GM12892 (cell line): ENCODE measurements around the gene EYS.
A peak's percentile ranks its signal among the peaks of the same experiment; 100 is the strongest.
"Not testable (repeated sequence)": the region's sequence is repeated elsewhere in the genome, so short reads cannot be mapped to it uniquely, and the experiment has no call there.

Experiments used
- DNase-seq: peaks from one replicate; pipeline ENCODE4 v3.0.0; 2011; ENCODE audit not compliant: insufficient read length
- FAIRE-seq: peaks from 2 replicates; lab custom pipeline; 2011; peaks lifted over from hg19 to GRCh38; lab: Jason Lieb, UNC
- POLR2A ChIP-seq: IDR thresholded peaks from 2 replicates; pipeline ENCODE4 v1.6.1; 2011; ENCODE audit warnings: low read depth, low read length, control low read depth
- POLR2AphosphoS5 ChIP-seq: IDR thresholded peaks from 2 replicates; pipeline ENCODE4 v1.6.1; 2011; ENCODE audit warnings: low read depth, low read length, control low read depth
- TAF1 ChIP-seq: IDR thresholded peaks from 2 replicates; pipeline ENCODE4 v1.6.1; 2011; ENCODE audit warnings: low read depth, mild to moderate bottlenecking, control low read depth, low read length, borderline replicate concordance

Gene EYS

DNA sequence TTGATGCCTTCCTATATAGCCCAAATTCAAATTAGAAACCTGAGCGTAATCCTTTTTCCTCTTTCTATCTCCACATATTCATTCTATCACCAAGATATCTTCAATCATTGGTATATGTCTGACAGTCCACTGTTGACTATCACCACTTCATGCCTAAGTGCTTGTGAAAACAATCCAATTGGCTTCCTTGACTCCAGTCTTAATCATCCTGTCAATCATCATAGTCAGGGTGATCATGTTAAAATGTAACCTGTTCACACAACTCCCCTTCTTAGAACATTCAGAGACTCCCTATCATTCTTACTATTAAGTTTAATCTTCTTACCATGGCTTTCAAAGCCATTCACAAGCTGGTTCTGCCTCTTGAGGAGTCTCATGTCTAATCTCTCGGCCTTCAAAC, 1454.8 kb downstream of the EYS start:
- no peak for FAIRE-seq

DNA sequence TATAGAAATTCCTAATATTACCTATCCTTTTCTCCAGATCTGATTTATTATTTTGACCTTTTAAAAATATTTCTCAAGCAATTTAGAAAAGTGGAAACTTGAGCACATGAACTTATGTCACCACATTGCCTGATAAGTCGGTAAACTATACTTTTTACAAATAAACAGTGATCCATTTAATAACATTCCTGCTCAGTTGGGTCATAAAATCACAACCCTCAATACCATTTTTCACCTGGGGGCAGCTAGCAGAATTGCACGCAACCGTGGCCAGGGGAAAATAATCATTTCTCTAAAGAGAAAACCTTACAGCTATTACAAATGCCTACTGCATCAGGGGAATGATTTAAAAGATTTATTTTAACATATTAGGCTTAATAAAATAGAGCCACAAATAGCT, 1456.9 kb downstream of the EYS start:
- TF ChIP-seq POLR2AphosphoS5 = no peak
- no peak for TF ChIP-seq POLR2A
- no peak for TF ChIP-seq TAF1
- DNase-seq (no peak), FAIRE-seq (no peak)

More for the DNA sequence above, 1454.8 kb downstream of the EYS start:
- no peak for DNase-seq
- TF ChIP-seq POLR2A (no peak), POLR2AphosphoS5 (no peak), TAF1 (no peak)

DNA sequence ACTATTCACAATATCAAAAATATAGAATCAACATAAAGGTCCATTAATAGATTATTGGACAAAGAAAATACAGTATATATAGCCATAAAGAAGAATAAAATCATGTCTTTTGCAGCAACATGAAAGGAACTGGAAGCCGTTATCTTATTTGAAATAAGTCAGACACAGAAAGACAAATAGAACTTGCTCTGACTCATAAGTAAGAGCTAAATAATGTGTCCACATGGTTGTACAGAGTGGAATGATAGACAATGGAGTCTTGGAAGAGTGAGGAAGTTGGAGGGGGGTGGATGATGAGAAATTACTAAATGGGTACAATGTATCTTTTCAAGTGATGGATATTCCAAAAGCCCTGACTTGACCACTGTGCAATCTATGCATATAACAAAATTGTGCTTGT, 1457.9 kb downstream of the EYS start:
- TF ChIP-seq POLR2AphosphoS5 = no peak
- TF ChIP-seq POLR2A = no peak
- TF ChIP-seq TAF1 = no peak
- DNase-seq (no peak), FAIRE-seq (no peak)

DNA sequence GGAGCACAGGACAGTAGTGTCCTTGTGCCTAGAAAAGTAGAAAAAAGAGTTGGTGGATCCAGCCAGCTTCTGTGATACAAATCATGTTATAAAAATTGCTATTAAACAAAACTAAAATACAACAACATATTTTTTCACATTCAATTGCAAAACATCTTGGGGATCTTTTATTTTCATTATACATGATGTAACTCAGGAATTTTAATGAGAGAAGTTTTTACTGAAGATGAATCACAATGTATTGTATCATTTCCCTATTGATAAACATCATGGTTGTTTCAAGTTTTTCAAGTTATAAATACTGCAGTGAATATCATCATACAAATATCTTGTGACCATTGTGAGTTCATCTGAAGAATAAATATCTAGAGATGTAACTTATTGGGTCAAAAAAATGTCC, 1463.4 kb downstream of the EYS start:
- DNase-seq (no peak), FAIRE-seq (no peak)
- no peak for TF ChIP-seq POLR2AphosphoS5
- no peak for TF ChIP-seq POLR2A
- no peak for TF ChIP-seq TAF1

DNA sequence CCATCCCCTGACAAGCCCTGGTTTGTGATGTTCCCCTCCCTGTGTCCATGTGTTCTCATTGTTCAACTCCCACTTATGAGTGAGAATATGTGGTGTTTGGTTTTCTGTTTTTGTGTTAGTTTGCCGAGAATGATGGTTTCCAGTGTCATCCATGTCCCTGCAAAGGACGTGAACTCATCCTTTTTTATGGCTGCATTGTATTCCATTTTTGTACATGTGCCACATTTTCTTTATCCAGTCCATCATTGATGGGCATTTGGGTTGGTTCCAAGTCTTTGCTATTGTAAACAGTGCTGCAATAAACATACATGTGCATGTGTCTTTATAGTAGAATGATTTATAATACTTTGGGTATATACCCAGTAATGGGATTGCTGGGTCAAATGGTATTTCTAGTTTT, 1468.1 kb downstream of the EYS start:
- not testable (repeated sequence) for FAIRE-seq

GRCh38 chr6:64238071-64238470, 1469.0 kb downstream of the EYS start:
- DNase-seq (no peak), FAIRE-seq (no peak)
- TF ChIP-seq POLR2AphosphoS5 (no peak), TAF1 (no peak), POLR2A (no peak)

More for the DNA sequence above, 1468.1 kb downstream of the EYS start:
- DNase-seq = not testable (repeated sequence)

DNA sequence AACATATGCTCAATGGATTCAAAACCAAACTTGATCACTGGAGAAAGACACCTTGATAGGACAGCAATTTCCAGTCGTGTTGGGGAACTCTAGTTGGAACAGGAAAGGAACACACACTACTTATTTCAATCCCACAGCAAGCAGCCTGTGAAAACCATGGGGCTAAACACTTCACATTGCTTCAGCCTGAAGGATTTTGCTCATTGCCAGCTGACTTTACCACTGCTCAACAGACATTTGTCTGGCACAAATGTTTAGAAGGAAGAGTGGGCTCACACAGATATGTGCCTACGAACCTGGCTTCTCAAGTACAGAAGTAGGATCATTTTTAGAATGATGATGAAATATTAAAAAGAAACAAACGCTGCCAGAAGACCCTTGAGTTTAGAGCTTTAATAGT, 1473.3 kb downstream of the EYS start:
- no peak for FAIRE-seq
- DNase-seq = no peak
- TF ChIP-seq POLR2A = no peak
- TF ChIP-seq TAF1 = no peak

DNA sequence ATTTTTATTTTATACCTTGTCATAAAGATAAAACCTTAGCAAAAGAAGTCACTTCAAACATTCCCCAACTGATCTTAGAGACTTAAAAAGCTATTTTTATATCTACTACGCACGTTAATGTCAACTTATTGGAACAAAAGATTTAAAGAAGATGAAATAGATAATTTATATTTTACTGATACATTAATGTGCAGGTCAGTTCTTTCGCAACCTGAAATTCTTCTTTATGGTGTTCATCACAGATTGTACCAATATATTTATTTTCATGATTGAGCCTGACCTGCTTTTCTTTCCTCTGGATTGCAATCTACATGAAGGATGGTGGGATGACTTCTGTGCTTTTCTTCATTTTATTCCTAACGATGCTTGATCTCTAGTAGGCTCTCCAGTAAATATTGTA, 1475.1 kb downstream of the EYS start:
- no peak for DNase-seq
- TF ChIP-seq POLR2A = no peak
- no peak for TF ChIP-seq TAF1
- no peak for TF ChIP-seq POLR2AphosphoS5
- FAIRE-seq = no peak

GRCh38 chr6:64230530-64230929, 1476.5 kb downstream of the EYS start:
- TF ChIP-seq TAF1 (no peak), POLR2A (no peak), POLR2AphosphoS5 (no peak)
- DNase-seq (no peak), FAIRE-seq (no peak)

DNA sequence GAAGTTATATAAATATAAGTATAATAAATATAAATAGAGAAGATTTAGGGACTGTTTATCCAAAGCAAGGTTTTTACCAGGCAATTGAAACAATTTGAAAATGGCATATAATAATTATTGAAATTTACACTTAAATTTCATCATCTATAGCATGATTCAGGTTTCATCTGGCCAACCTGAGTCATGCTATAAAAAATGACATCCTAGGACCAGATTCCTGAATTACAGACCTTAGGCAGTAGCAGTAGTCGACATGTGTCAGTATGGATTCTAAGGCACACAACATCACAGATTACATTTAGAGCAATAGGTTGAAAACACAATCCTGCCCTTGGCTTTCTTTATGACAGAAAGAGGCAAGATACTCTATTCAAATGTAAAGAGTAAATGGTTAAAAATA, 1479.2 kb downstream of the EYS start:
- FAIRE-seq (no peak), DNase-seq (no peak)
- TF ChIP-seq TAF1 = no peak
- no peak for TF ChIP-seq POLR2A
- TF ChIP-seq POLR2AphosphoS5 = no peak

GRCh38 chr6:64225503-64225902, 1481.5 kb downstream of the EYS start:
- TF ChIP-seq TAF1 (no peak), POLR2AphosphoS5 (no peak), POLR2A (no peak)
- DNase-seq (no peak), FAIRE-seq (peak; percentile 66)

DNA sequence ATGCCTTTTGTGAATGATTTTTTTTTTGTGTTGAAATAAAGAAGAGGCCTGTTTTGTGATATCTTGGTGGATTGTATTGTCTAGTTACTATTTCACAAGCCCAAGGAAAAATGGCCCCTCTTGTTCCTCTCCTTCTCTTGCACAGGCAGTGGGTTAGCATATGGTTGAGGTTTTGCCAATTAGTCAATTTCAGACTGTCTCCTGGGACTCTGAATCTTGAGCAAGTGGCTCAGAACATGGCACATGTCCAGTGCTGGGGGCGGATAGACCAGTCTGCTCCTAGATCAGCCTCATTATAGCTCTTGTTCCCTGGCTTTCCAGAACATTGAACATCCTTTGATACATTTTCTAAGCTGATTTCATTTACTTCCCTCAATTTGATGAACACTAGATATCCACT, 1482.2 kb downstream of the EYS start:
- DNase-seq = no peak
- TF ChIP-seq TAF1 (no peak), POLR2A (no peak), POLR2AphosphoS5 (no peak)
- no peak for FAIRE-seq

DNA sequence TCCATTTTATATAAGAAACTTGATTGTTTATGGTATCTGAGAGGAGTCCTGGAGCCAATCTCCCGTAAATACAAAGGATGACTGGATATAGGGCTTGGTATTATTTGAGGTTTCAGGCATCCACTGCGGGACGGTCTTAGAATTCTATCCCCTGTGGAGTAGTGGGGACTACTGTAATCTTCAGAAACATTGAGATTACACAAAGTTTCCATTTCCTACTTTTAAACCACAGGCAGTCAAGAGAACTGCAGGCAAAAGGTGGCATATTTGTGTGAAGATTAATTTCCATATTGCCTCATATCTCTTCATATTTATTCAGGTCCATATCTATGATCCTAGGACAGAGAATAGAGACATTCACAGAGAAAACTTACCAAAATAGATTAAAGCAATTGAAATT, 1485.2 kb downstream of the EYS start:
- no peak for FAIRE-seq
- no peak for DNase-seq
- TF ChIP-seq POLR2A (no peak), TAF1 (no peak), POLR2AphosphoS5 (no peak)
